Measurements from ENCODE around the gene HIVEP3.

The HIVEP3 gene

DNA sequence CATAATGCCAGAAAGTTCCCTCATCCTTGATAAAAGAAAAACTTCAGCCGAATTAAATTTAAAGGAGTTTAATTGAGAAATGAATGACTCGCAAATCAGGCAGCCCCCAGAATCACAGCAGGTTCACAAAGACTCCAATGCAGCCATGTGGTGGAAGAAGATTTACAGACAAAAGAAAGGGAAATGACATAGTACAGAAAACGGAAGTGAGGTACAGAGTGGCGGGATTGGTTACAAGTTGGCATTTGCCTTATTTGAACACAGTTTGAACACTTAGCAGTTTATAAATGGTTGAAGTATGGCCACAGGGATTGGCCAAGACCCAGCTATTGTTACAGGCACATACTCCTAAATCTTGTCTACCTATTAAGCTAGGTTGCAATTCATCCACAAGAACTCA, 46.6 kb downstream of the HIVEP3 start:
- no peak overlapping the region for H3K4me3 ChIP-seq (ENCODE audit: low read depth, low read length)
- DNase-seq (ENCODE audit: low read depth), result no peak
- TF ChIP-seq MYC (IDR thresholded peaks at IDR 0.05; ENCODE audit: low read depth, low read length) (no peak), POLR2A (IDR thresholded peaks at IDR 0.05; ENCODE audit: extremely low read depth, insufficient read length) (no peak)
- TF ChIP-seq, protein P1, sequence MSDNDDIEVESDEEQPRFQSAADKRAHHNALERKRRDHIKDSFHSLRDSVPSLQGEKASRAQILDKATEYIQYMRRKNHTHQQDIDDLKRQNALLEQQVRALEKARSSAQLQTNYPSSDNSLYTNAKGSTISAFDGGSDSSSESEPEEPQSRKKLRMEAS (IDR thresholded peaks at IDR 0.05; ENCODE audit: low read depth, low read length), result no peak
- TF ChIP-seq, protein P2, sequence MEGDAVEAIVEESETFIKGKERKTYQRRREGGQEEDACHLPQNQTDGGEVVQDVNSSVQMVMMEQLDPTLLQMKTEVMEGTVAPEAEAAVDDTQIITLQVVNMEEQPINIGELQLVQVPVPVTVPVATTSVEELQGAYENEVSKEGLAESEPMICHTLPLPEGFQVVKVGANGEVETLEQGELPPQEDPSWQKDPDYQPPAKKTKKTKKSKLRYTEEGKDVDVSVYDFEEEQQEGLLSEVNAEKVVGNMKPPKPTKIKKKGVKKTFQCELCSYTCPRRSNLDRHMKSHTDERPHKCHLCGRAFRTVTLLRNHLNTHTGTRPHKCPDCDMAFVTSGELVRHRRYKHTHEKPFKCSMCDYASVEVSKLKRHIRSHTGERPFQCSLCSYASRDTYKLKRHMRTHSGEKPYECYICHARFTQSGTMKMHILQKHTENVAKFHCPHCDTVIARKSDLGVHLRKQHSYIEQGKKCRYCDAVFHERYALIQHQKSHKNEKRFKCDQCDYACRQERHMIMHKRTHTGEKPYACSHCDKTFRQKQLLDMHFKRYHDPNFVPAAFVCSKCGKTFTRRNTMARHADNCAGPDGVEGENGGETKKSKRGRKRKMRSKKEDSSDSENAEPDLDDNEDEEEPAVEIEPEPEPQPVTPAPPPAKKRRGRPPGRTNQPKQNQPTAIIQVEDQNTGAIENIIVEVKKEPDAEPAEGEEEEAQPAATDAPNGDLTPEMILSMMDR (IDR thresholded peaks at IDR 0.05; ENCODE audit: low read depth, low read length), result no peak

DNA sequence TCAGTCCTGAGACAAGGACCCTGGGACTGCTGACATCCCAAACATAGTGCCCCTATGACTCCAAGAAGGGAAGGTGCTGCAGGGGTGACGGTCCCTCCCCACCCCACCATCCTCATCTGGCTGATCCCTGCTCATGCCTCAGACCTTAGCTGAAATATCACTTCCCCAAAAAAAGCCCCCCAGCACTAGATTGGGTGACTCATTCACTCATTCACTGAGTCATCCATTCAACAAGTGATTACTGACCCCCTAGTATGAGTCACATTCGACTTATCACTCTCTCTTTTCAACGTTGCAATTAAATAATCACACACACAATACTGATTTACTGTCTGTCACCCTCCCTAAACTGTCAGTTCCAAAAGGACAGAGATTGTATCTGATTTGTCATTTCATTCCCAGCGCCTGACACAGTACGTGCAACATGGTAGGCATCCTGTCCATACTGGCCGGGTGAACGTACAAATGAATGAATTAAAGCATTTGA, 48.6 kb downstream of the HIVEP3 start:
- TF ChIP-seq, protein P2 (IDR thresholded peaks at IDR 0.05; ENCODE audit: low read depth, low read length), result no peak
- TF ChIP-seq, protein P1 (IDR thresholded peaks at IDR 0.05; ENCODE audit: low read depth, low read length), result no peak
- TF ChIP-seq MYC (IDR thresholded peaks at IDR 0.05; ENCODE audit: low read depth, low read length) (no peak), POLR2A (IDR thresholded peaks at IDR 0.05; ENCODE audit: extremely low read depth, insufficient read length) (no peak)
- peak; percentile 69 for DNase-seq (ENCODE audit: low read depth)
- H3K4me3 ChIP-seq (ENCODE audit: low read depth, low read length), result no peak overlapping the region

DNA sequence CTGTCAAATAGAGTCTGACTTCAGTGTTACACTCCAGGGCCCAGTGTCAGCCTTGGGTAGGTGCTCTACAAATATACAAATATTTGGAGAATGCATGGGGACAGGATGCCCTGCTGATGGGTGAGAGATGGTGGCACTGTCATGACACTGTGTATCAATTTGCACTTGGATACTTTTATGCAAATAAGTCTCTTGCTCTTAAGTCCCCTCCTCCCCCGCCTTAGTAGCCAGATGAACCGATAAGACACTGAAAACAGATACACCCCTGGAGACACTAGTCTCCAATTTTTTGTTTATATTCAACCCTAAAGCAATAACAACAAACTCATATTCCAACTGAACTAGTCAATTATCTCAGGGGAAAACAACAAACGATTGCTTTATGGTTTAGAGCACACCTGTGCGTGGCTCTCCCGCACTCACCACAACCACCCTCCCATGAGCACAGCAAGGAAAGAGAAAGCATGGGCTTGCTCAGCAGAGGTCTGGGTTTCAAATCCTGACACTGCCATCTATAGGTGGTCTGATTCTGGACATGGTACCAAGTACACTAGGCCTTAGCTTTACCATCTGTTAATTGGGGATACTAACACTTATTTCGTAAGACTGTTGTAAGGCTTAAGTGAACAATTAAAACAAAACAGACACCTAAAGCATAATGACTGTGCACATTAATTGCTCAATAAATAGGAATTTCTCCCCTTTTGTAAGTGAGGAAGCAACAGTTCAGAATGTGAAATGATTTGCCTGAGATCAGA, 50.3 kb downstream of the HIVEP3 start:
- peak; percentile 44 for DNase-seq (ENCODE audit: low read depth)
- no peak overlapping the region for H3K4me3 ChIP-seq (ENCODE audit: low read depth, low read length)
- TF ChIP-seq, protein P2 (IDR thresholded peaks at IDR 0.05; ENCODE audit: low read depth, low read length), result peak; percentile 25
- no peak for TF ChIP-seq MYC (IDR thresholded peaks at IDR 0.05; ENCODE audit: low read depth, low read length)

DNA sequence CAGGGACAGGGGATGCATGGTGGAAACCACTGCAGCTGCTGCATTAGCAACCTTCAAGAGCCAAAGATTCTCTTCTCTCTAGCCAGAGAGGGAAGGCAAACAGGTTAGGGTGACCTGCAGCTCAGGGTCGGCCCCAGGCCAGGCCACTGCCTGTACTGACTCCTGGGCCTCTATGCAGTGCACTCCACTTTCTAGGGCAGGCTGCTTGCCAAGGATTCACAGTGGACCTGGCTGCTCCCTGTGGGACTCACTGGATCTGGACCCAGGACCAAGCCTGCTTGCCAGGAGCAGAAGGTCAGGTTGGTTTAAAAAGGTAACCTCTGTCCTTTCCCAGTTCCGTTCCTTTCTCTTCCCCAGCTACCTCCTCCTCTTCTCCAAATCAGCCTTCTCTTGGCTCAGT, 52.4 kb downstream of the HIVEP3 start:
- TF ChIP-seq, protein P2 (IDR thresholded peaks at IDR 0.05; ENCODE audit: low read depth, low read length), result no peak
- TF ChIP-seq MYC (IDR thresholded peaks at IDR 0.05; ENCODE audit: low read depth, low read length) (no peak), POLR2A (IDR thresholded peaks at IDR 0.05; ENCODE audit: extremely low read depth, insufficient read length) (no peak)
- TF ChIP-seq, protein P1 (IDR thresholded peaks at IDR 0.05; ENCODE audit: low read depth, low read length), result no peak

DNA sequence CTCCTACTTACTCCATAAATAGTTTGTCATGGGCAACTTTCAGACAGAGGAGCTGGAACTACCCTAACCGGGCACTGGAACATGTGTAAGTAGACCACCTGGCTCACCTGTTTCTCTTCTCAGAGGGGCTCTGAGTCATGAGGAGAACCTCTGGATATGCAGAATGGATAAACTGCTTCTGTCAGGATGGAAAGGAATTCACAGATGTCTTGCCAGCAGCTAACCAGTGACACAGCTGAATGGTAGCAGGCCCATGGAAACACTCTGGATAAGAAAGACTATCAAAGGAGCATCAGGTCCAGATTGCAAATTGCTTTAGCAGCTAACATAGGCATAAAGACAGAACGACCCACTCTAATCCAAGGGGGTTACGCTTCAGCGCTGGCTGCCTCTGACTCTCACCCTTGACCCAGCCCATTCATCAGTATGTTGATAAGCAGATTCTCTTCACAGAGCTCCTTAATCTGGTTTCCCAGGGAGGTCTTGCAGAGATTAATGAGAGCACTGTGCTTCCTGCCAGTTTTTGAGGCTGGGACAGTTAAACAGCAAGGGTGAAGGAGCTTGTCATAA, 54.2 kb downstream of the HIVEP3 start:
- no peak overlapping the region for H3K4me3 ChIP-seq (ENCODE audit: low read depth, low read length)
- DNase-seq (ENCODE audit: low read depth), result no peak
- TF ChIP-seq MYC (IDR thresholded peaks at IDR 0.05; ENCODE audit: low read depth, low read length) (no peak), POLR2A (IDR thresholded peaks at IDR 0.05; ENCODE audit: extremely low read depth, insufficient read length) (no peak)
- TF ChIP-seq, protein P1 (IDR thresholded peaks at IDR 0.05; ENCODE audit: low read depth, low read length), result no peak
- TF ChIP-seq, protein P2 (IDR thresholded peaks at IDR 0.05; ENCODE audit: low read depth, low read length), result no peak

More for the DNA sequence above, 52.4 kb downstream of the HIVEP3 start:
- no peak overlapping the region for H3K4me3 ChIP-seq (ENCODE audit: low read depth, low read length)
- DNase-seq (ENCODE audit: low read depth), result no peak
